Activated CD8-positive, alpha-beta T cell treated with anti-CD3 and anti-CD28 coated beads for 36 hours (primary cell): Measurements from ENCODE around the gene SEMA4F. TPM values are rescaled to one million over a fixed set of nuclear protein-coding genes. Genes with fewer than 3 reads are reported as not detected.

Source experiments
- ATAC-seq: fragments of 200-7000 bp; cut with Tn5 transposase; one replicate; pipeline ENCODE4 v1.10.0; 2021; ENCODE audit warnings: mild to moderate bottlenecking, moderate library complexity
- CTCF ChIA-PET: fragments of 350-600 bp; sonication (Branson Sonifier 250); formaldehyde crosslinking; loops from one replicate; lab custom pipeline; 2021; ENCODE audit warnings: antibody characterized with exemption; lab: Charles Lee
- POLR2A ChIA-PET: fragments of 350-600 bp; sonication (Branson Sonifier 250); formaldehyde crosslinking; loops from one replicate; lab custom pipeline; 2021; ENCODE audit warnings: antibody characterized with exemption; lab: Charles Lee
- DNase-seq: peaks from one replicate; pipeline ENCODE4 v3.0.0-alpha.2; 2020
- H3K27ac Mint-ChIP-seq: one replicate; pipeline ENCODE4 v1.8.0; 2021; ENCODE audit warnings: mild to moderate bottlenecking, mixed read lengths
- H3K27me3 Mint-ChIP-seq: one replicate; pipeline ENCODE4 v1.8.0; 2021; ENCODE audit warnings: mixed read lengths
- H3K36me3 Mint-ChIP-seq: one replicate; pipeline ENCODE4 v1.8.0; 2021; ENCODE audit warnings: low read depth, mixed read lengths
- H3K4me1 Mint-ChIP-seq: one replicate; pipeline ENCODE4 v1.8.0; 2021; ENCODE audit warnings: low read depth, mixed read lengths
- H3K4me3 Mint-ChIP-seq: one replicate; pipeline ENCODE4 v1.8.0; 2021; ENCODE audit warnings: mild to moderate bottlenecking, moderate library complexity, mixed read lengths
- H3K9me3 Mint-ChIP-seq: one replicate; pipeline ENCODE4 v1.8.0; 2021; ENCODE audit warnings: mixed read lengths
- CTCF ChIP-seq: fragments of 200-600 bp; IDR thresholded peaks from one replicate; pipeline ENCODE4 v1.8.0; 2022; ENCODE audit warnings: antibody characterized with exemption, mild to moderate bottlenecking
- intact Hi-C: fragments of 100-400 bp; cut with micrococcal nuclease; formaldehyde crosslinking; loops from one replicate; pipeline ENCODE4 v1.10.0; 2022
- total RNA-seq, 2 experiments: library from RNA; stranded (reverse); gene quantifications; one replicate each; pipeline ENCODE4 v1.2.3, GENCODE V29; 2021

The SEMA4F gene
- total RNA-seq, 2 experiments from 2014 or later = 3.1 to 4.2 TPM

- DNase-seq (peak; percentile 88), ATAC-seq (peak; percentile 92)
- H3K27ac Mint-ChIP-seq = no peak overlapping the region
- ChIA-PET CTCF (interaction anchor here (0.7 to 6.0 kb wide), 31 partner anchors 11 to 425 kb away, joined by 3 to 65 read pairs (median 3); partner anchors contain the start of gene HK2), POLR2A (interaction anchor here (0.5 to 1.1 kb wide), 3 partner anchors 9 to 761 kb away, joined by 3 to 5 read pairs (median 4); no protein-coding TSS in a partner anchor)
- peaks cover 3% of the 10 kb centered on the region for H3K4me1 Mint-ChIP-seq
- H3K36me3 Mint-ChIP-seq = no peaks in the 10 kb centered on the region
- peak; percentile 90 for TF ChIP-seq CTCF
- intact Hi-C loops = loop anchor here (2.0 kb wide), 1 partner anchor 162 kb away; no protein-coding TSS in a partner anchor
- peaks cover 10% of the 10 kb centered on the region for H3K27me3 Mint-ChIP-seq
- no peaks in the 10 kb centered on the region for H3K9me3 Mint-ChIP-seq
- H3K4me3 Mint-ChIP-seq = peak overlapping the region; percentile 79
Observed at GRCh38 chr2:74715081-74715791, 61.2 kb downstream of the SEMA4F start.

GRCh38 chr2:74715880-74716279 lies 61.8 kb downstream of the SEMA4F start:
- ATAC-seq = no peak
- ChIA-PET CTCF (interaction anchor here (0.9 to 6.0 kb wide), 20 partner anchors 11 to 350 kb away, joined by 3 to 65 read pairs (median 4); partner anchors contain the start of gene HK2), POLR2A (interaction anchor here (0.5 to 1.1 kb wide), 3 partner anchors 8 to 761 kb away, joined by 3 to 5 read pairs (median 4); no protein-coding TSS in a partner anchor)
- DNase-seq = no peak
- intact Hi-C loops = loop anchor here (2.0 kb wide), 1 partner anchor 161 kb away; no protein-coding TSS in a partner anchor
- Mint-ChIP-seq H3K36me3 (no peaks in the 10 kb centered on the region), H3K27me3 (peaks cover 10% of the 10 kb centered on the region), H3K9me3 (no peaks in the 10 kb centered on the region), H3K27ac (no peak overlapping the region), H3K4me3 (peak overlapping the region; percentile 65), H3K4me1 (peaks cover 3% of the 10 kb centered on the region)
- no peak for TF ChIP-seq CTCF

GRCh38 chr2:74719066-74719465 lies 65.0 kb downstream of the SEMA4F start:
- Mint-ChIP-seq H3K27me3 (peaks cover 15% of the 10 kb centered on the region), H3K36me3 (no peaks in the 10 kb centered on the region), H3K27ac (no peak overlapping the region), H3K9me3 (no peaks in the 10 kb centered on the region), H3K4me3 (no peak overlapping the region), H3K4me1 (peaks cover 3% of the 10 kb centered on the region)
- DNase-seq (no peak), ATAC-seq (no peak)
- TF ChIP-seq CTCF = no peak
- ChIA-PET CTCF (no interaction called here), POLR2A (interaction anchor here (0.7 kb wide), 1 partner anchor 144 kb away, joined by 3 read pairs; no protein-coding TSS in a partner anchor)
- intact Hi-C loops = no loop called here

- Mint-ChIP-seq H3K4me1 (no peaks in the 10 kb centered on the region), H3K4me3 (no peak overlapping the region), H3K27me3 (peaks cover 6% of the 10 kb centered on the region), H3K9me3 (no peaks in the 10 kb centered on the region), H3K36me3 (no peaks in the 10 kb centered on the region), H3K27ac (no peak overlapping the region)
- no peak for TF ChIP-seq CTCF
- DNase-seq (no peak), ATAC-seq (no peak)
- intact Hi-C loops = no loop called here
- ChIA-PET CTCF (interaction anchor here (1.0 kb wide), 1 partner anchor 8 kb away, joined by 3 read pairs; no protein-coding TSS in a partner anchor), POLR2A (no interaction called here)
Observed at GRCh38 chr2:74721316-74721715, 67.3 kb downstream of the SEMA4F start.

GRCh38 chr2:74724496-74724895 lies 70.4 kb downstream of the SEMA4F start:
- intact Hi-C loops = no loop called here
- Mint-ChIP-seq H3K27me3 (peaks cover 8% of the 10 kb centered on the region), H3K4me1 (no peaks in the 10 kb centered on the region), H3K4me3 (no peak overlapping the region), H3K36me3 (no peaks in the 10 kb centered on the region), H3K27ac (no peak overlapping the region), H3K9me3 (peaks cover 2% of the 10 kb centered on the region)
- CTCF ChIA-PET = no interaction called here
- ATAC-seq = no peak
- TF ChIP-seq CTCF = no peak
- no peak for DNase-seq
- POLR2A ChIA-PET = interaction anchor here (0.8 kb wide), 1 partner anchor 9 kb away, joined by 5 read pairs; no protein-coding TSS in a partner anchor
